ENCODE data around the gene B4GALT5. TPM values are rescaled to one million over a fixed set of nuclear protein-coding genes. Genes with fewer than 3 reads are reported as not detected.
A peak's percentile ranks its signal among the peaks of the same experiment; 100 is the strongest.

B4GALT5 gene
- total RNA-seq, 1 donor from 2014 or later: 62.2 TPM

DNA sequence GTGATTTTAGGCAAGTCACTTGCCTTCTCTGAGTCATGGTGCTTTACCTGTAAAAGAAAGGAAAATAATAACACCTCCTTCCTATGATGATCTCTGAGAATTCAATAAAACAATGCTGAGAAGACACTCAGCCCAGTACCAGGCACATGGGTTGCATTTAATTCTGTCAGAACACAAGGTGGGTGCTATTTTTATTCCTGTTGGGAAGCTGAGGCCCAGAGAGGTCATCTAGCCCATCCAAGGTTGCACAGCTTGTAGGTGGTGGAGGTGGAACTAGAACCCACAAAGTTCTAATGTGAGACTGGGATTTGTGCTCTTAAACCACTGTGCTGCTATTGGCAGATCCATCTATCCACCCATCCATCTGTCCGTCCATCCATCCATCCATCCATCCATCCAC lies 106.1 kb downstream of the B4GALT5 start:
- DNase-seq (ENCODE audit: low spot score): no peak

DNA sequence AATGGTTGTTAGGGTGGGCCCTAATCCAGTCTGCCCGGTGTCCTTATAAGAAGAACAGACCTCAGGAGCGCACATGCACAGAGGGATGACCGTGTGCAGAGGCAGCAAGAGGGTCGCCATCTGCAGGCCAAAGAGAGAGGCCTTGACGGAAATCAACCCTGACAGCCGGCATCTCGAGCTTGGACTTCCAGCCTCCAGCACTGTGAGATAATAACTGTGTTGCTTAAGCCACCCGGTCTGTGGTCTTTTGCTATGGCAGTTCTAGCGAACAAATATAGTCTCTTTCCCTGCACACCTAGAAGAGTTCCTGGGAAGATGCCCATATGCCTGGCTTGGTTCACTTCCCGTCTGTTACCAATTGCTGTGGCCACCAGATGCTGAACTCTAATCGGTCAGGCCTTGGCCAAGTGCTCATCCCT lies 110.5 kb downstream of the B4GALT5 start:
- DNase-seq (ENCODE audit: low spot score): no peak

DNA sequence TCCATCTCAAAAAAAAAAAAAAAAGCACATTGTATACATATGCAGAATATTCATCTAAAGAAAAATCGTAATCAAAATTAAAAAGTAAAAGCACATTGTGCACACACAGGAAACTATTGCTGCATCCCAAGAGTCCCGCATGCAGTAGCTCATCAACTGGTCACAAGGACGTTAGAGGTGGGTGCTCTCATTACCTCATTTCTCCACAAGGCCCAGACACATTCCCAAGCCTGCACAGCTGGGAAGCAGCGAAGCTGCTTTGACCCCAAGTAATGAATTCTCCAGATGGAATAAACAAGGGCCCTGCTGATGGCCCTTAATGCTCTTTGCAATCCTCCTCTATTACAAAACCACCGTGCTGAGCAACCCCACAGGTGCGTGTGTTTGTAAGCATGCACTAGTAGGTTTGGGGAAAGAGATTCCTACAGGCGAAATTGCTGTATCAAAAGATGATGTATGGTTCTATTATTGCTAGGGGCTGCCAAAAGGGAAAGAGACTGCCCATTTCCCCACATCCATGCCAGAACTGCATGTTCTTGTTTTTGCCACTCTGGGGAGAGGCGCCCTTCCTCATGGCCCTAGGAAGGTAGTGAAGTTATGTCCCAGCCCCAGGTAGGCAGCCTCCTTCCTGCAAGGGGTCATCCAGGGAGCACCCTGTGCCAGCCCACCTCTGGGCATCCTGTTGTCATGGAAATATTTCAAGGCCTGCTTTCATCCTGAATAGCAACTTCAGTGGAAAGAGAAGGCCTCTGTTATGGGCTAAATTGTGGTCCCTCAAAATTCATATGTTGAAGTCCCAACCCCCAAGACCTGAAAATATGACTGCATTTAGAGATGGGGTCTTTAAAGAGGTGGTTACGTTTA lies 111.1 kb downstream of the B4GALT5 start:
- no peak for DNase-seq (ENCODE audit: low spot score)

DNA sequence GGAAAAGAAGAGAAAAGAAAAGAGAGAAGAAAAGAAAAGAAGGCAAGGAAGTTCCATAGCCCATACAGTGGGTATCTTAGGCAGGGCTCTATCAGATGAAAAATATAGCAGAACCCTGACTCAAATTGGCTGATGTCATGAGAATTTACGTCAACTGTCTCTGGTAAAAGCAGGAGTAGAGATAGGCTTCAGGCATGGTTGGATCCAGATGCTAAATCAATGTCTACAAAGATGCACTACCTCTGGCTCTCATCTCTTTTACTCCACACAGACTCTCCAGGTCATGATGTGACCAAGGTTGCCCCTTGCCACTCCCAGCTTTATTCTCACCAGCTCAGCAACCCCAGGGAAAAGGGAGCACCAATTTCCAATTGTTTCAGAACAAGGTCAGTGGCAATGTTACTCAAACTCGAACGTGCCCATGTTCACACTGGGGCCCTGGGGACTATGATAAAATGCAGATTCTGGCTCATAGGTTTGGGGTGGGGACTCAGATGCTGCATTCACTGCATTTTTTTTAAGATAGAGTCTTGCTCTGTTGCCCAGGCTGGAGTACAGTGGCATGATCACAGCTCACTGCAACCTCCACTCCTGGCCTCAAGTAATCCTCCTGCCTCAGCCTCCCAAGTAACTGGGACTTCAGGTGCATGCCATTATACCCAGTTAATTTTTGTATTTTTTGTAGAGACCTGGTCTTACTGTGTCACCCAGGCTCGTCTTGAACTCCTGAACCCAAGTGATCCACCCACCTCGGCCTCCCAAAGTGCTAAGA lies 112.3 kb downstream of the B4GALT5 start:
- no peak for DNase-seq (ENCODE audit: low spot score)

DNA sequence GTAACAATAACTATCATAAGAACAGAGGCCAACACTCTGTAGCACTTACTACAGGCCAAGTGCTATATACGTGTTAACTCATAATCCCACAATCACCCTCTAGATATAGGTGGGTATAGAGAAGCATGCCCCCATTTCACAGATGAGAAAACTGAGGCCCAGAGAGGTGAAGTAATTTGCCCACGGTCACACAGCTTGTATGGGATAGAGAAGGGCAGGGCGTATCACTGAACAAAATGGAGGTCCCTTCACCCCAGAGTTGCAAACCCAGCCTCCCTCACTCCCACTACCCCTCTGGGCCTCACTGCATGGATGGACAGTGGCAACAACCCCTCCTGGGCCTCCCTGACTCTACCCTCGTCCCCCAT lies 113.9 kb downstream of the B4GALT5 start:
- no peak for DNase-seq (ENCODE audit: low spot score)

DNA sequence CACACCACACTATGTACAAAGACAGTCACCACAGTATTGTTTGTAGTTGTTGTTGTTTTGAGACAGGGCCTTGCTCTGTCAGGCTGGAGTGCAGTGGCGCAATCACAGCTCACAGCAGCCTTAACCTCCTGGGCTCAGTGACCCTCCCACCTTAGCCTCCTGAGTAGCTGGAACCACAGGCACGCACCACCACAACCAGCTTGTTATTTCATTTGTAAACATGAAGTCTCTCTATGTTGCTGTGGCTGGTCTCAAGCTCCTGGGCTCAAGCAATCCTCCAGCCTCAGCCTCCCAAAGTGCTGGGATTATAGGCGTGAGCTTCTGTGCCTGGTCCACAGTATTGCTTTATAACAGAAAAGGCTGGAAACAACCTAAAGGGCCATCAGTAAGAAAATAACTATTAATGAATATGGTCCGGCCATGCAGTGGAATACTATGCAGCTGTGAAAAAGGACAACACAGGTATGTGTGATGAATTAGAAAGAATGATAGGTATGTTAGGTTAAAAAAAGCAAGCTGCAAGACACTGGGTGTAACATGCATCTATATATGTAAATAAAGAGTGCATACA lies 115.8 kb downstream of the B4GALT5 start:
- DNase-seq (ENCODE audit: low spot score): no peak

DNA sequence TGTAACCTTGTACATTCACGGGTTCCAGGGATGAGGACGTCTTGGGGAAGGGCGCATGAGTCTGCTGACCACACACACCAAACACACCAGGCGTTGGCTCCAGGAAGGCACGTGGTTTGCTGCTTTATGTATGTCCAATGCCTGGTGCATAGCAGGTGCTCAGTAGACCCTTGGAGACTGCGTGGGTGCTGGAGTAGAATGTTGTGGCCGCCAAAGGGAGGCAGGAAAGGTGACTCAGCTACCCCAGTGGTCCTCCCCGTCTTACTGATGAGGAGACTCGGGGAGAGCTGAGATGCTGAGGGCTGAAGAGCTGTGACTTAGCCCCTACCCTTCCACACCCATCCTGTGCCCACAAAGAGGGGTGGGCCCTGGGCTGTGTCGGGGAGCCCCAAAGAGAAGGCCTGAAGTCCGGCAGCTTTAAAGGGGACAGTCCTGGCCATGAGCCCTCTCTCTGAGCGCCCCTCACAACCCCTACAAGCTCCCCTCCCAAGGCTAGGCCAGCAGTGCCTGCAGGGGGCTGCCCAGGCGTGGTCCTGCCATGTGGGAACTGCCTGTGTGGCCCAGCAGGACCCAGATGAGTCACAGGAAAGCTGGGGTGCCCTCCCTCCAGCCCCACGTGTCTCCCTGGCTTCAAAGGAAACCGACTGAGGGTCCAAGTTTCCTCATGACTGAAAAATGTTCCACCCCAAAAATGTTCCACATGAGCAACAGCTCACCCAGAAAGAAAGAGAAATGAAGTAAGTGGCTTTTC lies 117.7 kb downstream of the B4GALT5 start:
- no peak for DNase-seq (ENCODE audit: low spot score)

DNA sequence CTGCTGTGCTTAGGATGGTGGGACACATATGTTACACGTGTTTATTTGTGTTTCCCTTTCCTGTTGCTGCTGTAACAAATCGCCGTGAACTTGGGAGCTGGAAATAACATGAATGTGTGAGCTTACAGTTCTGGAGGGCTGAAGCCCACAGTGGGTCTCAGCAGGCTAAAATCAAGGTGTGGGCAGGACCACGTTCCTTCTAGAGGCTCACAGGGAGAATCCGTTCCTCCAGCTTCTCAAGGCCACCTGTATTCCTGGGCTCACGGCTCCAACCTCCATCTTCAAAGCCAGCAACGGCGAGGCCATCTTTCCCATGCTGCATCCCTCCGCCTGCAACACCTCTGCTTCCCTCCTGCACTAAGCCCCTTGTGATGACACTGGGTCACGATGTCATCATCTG lies 118.3 kb downstream of the B4GALT5 start:
- no peak for DNase-seq (ENCODE audit: low spot score)

DNA sequence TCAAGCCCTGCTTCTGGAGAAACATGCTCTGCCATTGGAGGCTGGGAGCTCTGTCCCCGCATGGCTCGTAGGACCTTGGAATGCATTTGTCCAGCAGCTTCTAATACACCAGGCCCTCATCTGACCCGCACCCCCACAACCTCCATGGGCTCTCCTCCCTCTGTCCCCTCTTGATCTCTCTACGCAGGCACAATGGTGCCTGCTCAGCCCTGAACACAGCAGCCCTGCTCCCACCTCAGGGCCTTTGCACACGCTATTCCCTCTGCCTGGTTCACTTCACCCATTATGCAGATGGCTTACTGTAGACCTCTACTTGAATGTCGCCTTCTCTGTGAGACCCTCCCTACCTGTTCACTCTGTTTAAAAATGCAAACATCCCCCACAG lies 118.8 kb downstream of the B4GALT5 start:
- DNase-seq (ENCODE audit: low spot score): no peak

DNA sequence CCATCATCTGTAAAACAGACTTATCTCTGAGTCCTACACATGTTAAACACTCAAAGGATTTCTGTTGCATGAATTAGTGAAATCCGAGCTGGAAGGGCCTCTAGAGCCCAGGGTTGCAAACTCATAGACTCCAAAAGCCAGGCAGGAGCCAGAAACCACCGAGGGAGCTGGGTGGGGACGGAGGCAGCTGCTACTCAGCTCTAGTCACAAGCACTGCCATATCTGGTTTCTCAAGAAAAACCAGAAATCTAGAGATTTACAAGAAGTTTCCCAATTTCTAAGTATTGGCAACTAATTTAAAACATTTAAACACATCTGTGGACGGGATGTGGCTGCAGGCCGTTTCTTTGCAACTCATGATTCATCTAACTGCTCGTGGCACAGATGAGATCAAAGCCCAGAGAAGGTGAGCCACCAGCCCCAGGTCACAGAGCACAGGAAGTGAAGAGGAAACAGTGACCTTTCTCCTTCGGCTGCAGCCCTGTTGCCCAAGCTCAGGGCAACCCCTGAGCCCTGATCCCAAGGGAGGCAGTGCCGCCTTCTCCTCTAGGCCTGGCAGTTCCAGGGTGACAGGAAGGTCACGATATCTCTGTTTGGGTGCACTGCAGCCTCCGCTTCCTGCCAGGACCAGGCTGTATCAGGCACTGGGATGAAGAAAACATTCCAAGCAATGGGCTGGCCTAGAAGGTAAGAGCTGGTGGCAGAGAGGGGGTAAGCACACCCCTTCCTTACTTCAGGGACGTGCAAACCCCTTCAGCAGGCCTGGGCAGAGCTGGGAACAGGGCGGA lies 119.3 kb downstream of the B4GALT5 start:
- DNase-seq (ENCODE audit: low spot score): peak; percentile 75

DNA sequence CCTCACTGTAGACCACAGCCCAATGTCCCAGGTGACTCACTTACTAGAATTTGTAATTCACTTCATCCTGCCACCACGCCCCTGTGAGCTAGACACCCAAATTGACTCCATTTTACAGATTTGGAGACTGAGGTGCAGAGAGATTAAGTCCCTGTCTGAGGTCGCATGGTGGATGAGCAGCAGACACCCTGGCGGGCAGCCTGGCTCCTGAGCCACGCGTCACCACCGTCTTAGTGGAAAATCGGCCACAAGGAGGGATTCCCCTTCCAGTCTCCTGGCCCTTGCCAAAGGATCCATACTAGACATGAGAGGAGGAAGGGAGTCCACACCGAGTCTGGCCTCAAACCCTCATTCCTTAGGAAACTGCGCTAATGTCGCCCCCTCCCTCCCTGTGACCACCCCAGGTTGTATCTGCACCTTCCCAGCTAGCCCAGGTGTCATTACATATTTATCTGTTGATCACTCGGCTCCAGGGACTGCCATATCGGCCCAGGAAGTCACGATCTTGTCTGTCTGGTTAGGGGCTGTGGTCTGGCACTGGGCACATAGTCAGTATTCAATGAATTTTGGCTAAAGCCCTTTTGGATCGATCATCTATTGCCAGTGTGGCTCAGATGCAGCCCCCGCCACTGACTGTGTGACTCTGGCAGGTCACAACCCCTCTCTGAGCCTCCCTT lies 120.1 kb downstream of the B4GALT5 start:
- no peak for DNase-seq (ENCODE audit: low spot score)

DNA sequence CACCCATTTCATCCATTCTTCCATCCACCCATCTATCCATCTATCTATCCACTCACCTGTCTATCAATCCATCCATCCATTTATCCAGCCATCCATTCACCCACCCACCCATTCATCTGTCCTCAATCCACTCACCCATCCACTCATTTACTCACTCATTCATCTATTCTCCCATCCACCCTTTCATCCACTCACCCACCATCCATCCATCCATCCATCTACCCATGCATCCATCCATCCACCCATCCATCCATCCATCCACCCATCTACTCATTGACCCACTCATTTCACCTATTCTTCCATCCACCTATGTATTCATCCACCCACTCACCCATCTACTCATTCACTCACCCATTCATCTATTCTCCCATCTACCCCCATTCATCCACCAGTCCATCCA lies 121.6 kb downstream of the B4GALT5 start:
- no peak for DNase-seq (ENCODE audit: low spot score)

DNA sequence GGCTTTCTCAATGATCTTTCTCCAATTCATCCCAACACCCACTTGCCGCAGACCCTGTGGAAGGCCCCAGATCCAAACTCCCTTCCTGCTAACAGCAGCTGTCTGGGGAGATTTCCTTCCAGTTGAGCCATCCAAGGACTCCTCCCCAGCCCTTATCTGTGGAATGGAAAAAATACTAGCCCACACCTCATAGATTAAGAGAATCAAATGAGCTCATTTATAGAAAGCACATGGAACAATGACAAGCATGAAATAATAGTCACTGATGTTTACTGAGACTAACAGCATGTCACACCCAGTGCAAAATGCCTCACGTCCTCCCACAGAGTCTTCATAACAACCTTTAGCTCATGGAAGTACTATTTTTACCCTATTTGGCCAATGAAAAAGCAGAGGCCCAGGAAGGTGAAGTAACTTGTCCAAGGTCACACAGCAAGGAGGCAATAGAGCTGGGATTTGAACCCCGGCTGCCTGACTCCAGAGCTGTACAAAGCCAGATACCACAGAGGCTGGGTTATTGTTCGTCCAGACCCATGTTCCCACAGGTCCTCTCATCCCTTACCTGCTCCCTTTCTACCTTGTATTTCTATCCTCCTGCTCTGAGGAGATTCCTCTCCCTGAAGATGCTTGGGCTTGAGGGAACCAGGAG lies 122.3 kb downstream of the B4GALT5 start:
- peak; percentile 58 for DNase-seq (ENCODE audit: low spot score)

DNA sequence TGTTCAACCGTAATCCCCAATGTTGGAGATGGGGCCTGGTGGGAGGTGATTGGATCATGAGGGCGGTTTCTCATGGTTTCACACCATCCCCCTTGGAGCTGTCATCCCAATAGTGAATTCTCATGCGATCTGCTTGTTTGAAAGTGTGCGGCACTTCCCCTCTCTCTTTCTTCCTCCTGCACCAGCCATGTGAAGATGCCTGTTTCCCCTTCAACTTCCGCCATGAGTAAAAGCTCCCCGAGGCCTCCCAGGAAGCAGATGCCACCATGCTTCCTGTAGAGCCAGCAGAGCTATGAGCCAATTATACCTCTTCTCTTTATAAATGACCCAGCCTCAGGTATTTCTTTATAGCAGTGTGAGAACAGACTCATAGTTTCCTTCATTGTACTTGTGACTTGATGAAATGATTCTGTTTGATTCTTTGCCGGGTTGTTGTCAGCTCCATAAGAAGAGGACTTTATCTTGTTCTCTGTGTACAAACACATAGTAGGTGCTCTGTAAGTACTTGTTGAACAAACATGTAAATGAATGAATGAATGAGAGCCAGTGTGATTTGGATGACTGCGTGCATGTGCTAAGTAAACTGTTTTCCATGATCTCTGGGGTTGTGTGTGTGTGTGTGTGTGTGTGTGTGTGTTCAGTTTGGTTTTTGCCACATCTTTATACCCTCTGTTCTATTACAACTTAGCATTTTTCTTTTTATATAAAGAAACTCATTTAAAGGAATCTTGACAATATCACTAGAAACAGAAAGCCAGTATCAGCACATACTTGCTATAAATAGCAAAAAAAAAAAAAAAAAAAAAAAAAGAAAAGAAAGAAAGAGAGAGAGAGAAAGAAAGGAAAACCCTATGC lies 123.3 kb downstream of the B4GALT5 start:
- DNase-seq (ENCODE audit: low spot score): no peak

DNA sequence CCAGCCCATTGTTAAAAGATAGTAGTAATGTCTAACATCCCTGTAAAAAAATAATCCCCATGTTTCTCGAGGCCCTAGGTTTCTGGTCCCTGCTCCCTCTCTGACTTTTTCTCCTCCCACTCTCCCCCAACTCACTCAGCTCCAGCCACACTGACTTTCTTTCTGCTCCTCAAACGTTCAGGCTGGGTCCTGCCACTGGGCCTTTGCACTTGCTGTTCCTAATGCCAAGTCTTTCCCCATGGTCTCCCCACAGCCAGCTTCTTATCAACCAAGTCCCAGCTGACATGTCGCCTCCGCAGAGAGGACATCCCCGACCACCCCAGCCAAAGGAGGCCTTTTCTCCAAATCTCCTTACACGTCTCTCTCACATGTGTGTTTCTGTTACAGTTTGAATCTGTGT lies 123.9 kb downstream of the B4GALT5 start:
- DNase-seq (ENCODE audit: low spot score): no peak

DNA sequence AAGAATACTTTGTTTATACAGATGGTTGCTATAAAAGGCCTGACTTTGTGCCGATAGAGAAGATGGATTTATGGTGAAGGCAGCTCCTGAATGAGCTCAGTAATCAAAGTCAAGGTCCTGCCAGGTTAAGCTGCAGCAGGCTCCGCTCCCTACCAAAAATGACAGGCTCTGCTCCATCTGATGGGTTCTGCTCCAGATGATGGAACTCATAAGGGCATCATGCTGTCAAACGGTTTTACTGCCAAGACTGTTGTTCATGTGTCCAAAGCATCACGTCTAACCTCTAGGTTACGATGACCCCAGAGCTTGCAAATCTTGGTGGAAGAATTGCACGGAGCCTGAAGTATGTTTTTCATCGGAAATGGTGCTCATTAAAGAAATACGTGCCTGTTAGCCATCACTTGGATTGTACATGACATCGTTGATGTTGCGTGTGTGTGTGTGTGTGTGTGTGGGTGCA lies 126.5 kb downstream of the B4GALT5 start:
- no peak for DNase-seq (ENCODE audit: low spot score)

DNA sequence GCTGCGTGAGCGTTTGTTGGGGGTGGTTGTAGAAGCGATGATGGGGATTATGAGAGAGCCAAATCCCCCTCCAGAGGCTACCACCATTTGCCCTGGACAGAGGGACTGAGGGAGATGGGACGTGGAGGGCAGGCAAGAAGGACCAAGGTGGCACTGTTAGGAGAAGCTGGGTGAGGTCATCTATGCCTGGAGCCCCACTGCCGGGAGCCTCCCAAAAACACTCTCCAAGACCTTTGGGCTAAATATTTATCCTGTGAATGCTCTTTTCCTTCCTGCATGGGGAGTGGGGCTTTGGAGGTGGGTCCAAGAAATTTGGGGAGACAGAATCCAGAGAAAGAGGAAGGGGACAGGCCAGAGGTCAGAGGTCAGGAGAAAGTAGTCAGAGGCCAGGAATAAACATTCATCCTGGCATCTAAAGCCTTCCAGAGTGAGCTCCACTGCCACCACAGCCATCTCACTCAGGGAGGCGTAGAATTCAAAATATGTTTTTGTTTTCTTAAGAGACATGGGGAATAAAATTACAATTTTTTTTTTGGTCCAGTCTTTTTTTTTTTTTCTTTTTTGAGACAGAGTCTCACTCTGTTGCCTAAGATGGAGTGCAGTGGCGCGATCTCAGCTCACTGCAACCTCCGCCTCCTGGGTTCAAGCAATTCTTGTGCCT lies 128.0 kb downstream of the B4GALT5 start:
- DNase-seq (ENCODE audit: low spot score): no peak
